GM12873 (cell line): ENCODE data around the gene SCN3A.

Experiments used
- TF ChIP-seq, protein P1 (sequence below): IDR thresholded peaks from 2 replicates; pipeline ENCODE4 v1.5.1; 2012; ENCODE audit warnings: low read depth, mild to moderate bottlenecking, moderate library complexity, low read length, control low read depth; ENCODE audit not compliant: insufficient read depth; ENCODE audit errors: missing control alignments

The SCN3A gene

GRCh38 chr2:165069151-165069550, 134.7 kb downstream of the SCN3A start:
- TF ChIP-seq, protein P1, sequence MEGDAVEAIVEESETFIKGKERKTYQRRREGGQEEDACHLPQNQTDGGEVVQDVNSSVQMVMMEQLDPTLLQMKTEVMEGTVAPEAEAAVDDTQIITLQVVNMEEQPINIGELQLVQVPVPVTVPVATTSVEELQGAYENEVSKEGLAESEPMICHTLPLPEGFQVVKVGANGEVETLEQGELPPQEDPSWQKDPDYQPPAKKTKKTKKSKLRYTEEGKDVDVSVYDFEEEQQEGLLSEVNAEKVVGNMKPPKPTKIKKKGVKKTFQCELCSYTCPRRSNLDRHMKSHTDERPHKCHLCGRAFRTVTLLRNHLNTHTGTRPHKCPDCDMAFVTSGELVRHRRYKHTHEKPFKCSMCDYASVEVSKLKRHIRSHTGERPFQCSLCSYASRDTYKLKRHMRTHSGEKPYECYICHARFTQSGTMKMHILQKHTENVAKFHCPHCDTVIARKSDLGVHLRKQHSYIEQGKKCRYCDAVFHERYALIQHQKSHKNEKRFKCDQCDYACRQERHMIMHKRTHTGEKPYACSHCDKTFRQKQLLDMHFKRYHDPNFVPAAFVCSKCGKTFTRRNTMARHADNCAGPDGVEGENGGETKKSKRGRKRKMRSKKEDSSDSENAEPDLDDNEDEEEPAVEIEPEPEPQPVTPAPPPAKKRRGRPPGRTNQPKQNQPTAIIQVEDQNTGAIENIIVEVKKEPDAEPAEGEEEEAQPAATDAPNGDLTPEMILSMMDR, result no peak

DNA sequence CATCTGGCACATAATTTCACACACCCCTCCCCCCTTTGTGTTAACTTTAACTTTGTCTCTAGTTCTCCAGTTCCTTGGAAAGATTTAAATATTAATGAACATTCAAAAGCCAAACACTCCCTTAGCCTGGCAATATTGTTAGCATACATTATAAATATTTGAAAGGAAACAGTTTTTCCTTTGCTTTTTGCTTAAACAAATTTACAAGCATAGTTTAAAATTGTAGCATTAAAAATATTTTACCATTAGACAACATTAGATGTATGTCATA, 135.4 kb downstream of the SCN3A start:
- TF ChIP-seq, protein P1, result no peak

GRCh38 chr2:165067643-165068486, 136.0 kb downstream of the SCN3A start:
- TF ChIP-seq, protein P1, result no peak

DNA sequence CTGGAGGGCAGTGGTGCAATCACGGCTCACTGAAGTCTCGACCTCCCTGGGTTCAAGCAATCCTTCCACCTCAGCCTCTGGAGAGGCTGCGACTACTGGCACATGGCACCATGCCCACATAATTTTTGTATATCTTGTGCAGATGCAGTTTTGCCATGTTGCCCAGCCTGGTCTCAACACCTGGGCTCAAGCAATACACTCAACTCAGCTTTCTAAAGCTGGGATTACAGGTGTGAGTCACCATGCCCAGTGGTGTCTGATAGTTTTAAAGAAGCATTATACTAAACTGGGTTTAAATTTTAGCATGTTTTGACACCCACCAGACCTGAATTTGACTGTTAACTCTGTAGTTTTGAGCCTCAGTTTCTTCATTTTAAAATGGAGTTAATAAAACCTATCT, 139.1 kb downstream of the SCN3A start:
- TF ChIP-seq, protein P1, result no peak

DNA sequence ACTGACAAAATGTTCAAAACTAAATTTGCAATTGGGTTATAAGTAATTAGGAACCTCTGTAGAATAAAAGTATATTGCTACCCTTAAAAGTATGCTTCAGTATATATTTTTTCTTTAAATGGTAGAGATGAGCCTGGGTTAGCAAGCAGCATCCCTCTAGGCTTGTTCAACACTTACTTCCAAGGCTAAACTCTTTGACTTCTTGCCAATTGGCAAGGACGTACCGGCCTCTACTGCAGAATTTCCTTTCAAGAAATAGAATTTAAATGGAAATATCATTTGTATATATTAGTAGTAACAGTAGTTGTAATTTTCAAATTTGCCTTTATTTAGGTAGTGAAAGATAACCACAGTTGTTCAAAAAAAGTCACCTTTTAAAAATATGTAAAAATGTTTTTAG, 143.4 kb downstream of the SCN3A start:
- TF ChIP-seq, protein P1, result no peak

- TF ChIP-seq, protein P1, result no peak
Measured at GRCh38 chr2:165058476-165059265, 145.2 kb downstream of the SCN3A start.

- TF ChIP-seq, protein P1, result no peak
Measured at GRCh38 chr2:165057931-165058330, 145.9 kb downstream of the SCN3A start.
